Fibroblast of lung (primary cell): Measurements from ENCODE around the gene SCIN. TPM values are rescaled to one million over a fixed set of nuclear protein-coding genes. Genes with fewer than 3 reads are reported as not detected.

Experiments used
- DNase-seq, 2 donors: peaks; one replicate each; pipeline versions ENCODE4 v3.0.0 to v3.0.0-alpha.2; 2010; ENCODE audit warnings: low read depth in 2 of 2
- H2AFZ ChIP-seq: 2 replicates; pipeline ENCODE4 v1.5.1; 2012; ENCODE audit warnings: low read length, control low read depth, inconsistent platforms
- H3K27ac ChIP-seq: 2 replicates; pipeline ENCODE4 v1.5.1; 2011; ENCODE audit warnings: low read length, control low read depth; ENCODE audit not compliant: insufficient read depth
- H3K27me3 ChIP-seq: 2 replicates; pipeline ENCODE4 v1.5.1; 2011; ENCODE audit warnings: mild to moderate bottlenecking, low read length; ENCODE audit not compliant: control insufficient read depth, insufficient read depth
- H3K36me3 ChIP-seq: 2 replicates; pipeline ENCODE4 v1.5.1; 2011; ENCODE audit warnings: low read length; ENCODE audit not compliant: control insufficient read depth, insufficient read depth
- H3K4me1 ChIP-seq: 2 replicates; pipeline ENCODE4 v1.5.1; 2011; ENCODE audit warnings: low read length; ENCODE audit not compliant: control insufficient read depth, insufficient read depth; ENCODE audit errors: extremely low read depth
- H3K4me2 ChIP-seq: 2 replicates; pipeline ENCODE4 v1.5.1; 2011; ENCODE audit warnings: low read length, control low read depth; ENCODE audit not compliant: insufficient read depth; ENCODE audit errors: extremely low read depth
- H3K4me3 ChIP-seq, 4 experiments: fragments of 200-600 bp in 1 of 4; sonication (generic) in 1 of 4; replicated peaks in 1 of 4; 2 replicates each; pipeline ENCODE4 v1.5.1; 2011 to 2016; ENCODE audit warnings: low read length in 4 of 4, low read depth in 3 of 4, mild to moderate bottlenecking in 3 of 4, control low read depth in 2 of 4, inconsistent platforms in 1 of 4, mixed read lengths in 1 of 4; ENCODE audit not compliant: insufficient read depth in 1 of 4; ENCODE audit errors: control extremely low read depth in 1 of 4
- H3K79me2 ChIP-seq: 2 replicates; pipeline ENCODE4 v1.5.1; 2012; ENCODE audit warnings: mild to moderate bottlenecking, low read length, inconsistent platforms; ENCODE audit not compliant: control insufficient read depth, insufficient read depth
- H3K9ac ChIP-seq: 2 replicates; pipeline ENCODE4 v1.5.1; 2011; ENCODE audit warnings: mild to moderate bottlenecking, low read length, control low read depth; ENCODE audit not compliant: insufficient read depth
- H3K9me3 ChIP-seq: 2 replicates; pipeline ENCODE4 v1.5.1; 2012; ENCODE audit warnings: low read depth, low read length; ENCODE audit not compliant: control insufficient read depth, insufficient read depth
- H4K20me1 ChIP-seq: 2 replicates; pipeline ENCODE4 v1.5.1; 2011; ENCODE audit warnings: low read length; ENCODE audit not compliant: control insufficient read depth, insufficient read depth; ENCODE audit errors: extremely low read depth
- EZH2 ChIP-seq: IDR thresholded peaks from 2 replicates; pipeline ENCODE4 v1.5.1; 2012; ENCODE audit warnings: low read length, control low read depth, mild to moderate bottlenecking; ENCODE audit errors: missing control alignments
- polyA plus RNA-seq, 2 donors: library from polyadenylated mRNA; depleted of rRNA in 1 of 2; stranded (reverse) in 1 of 2; unstranded in 1 of 2; fragments of >200 nt; gene quantifications; 2 replicates each; pipeline ENCODE4 v1.2.1, GENCODE V29; 2011 to 2012; ENCODE audit warnings: missing spikeins in 1 of 2
- total RNA-seq: library from RNA; depleted of rRNA; stranded (reverse); fragments of >200 nt; gene quantifications from 2 replicates; pipeline ENCODE4 v1.2.1, GENCODE V29; 2014
- TF ChIP-seq, protein P1 (sequence below), 2 donors: IDR thresholded peaks in 1 of 2; conservative IDR thresholded peaks in 1 of 2; 1 replicate in 1 of 2; 2 replicates in 1 of 2; pipeline ENCODE4 v1.5.1; 2011 to 2012; ENCODE audit warnings: low read length in 2 of 2, control low read depth in 1 of 2, inconsistent platforms in 1 of 2, low read depth in 1 of 2, mild to moderate bottlenecking in 1 of 2

The SCIN gene
- total and polyA plus RNA-seq, 2 donors (not counting 1 experiment from before 2014, with no cell fraction given) = 0.08 to 0.17 TPM

DNA sequence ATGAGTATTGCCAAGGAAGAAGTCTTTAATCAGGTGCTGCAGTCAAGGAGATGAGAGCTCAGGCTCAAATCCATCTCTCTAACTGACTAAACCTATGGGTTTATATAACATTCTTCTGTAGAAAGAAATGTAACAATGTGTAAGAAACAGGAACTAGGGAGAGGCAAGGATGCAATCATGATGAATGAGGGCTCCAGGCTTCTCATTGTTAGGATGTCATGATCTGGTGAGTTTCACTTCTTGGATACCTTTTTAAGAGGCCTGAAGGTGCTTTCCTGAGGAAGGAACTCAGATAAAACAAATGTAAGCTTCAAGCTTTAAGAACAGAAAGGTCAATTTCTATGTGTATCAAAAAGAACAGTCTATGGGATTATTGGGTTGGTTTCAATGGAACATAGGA is 30.8 kb upstream of the SCIN start:
- H3K36me3 ChIP-seq = no peaks in the 10 kb centered on the region
- no peaks in the 10 kb centered on the region for H3K9me3 ChIP-seq
- no peak overlapping the region for H3K27ac ChIP-seq
- no peak overlapping the region for H3K4me3 ChIP-seq
- H3K79me2 ChIP-seq = no peaks in the 10 kb centered on the region
- DNase-seq = no peak
- H3K4me2 ChIP-seq = no peak overlapping the region
- no peaks in the 10 kb centered on the region for H4K20me1 ChIP-seq
- no peak overlapping the region for H3K9ac ChIP-seq
- H3K4me1 ChIP-seq = no peaks in the 10 kb centered on the region
- H3K27me3 ChIP-seq = no peaks in the 10 kb centered on the region
- no peak for TF ChIP-seq EZH2
- H2AFZ ChIP-seq = no peak overlapping the region

DNA sequence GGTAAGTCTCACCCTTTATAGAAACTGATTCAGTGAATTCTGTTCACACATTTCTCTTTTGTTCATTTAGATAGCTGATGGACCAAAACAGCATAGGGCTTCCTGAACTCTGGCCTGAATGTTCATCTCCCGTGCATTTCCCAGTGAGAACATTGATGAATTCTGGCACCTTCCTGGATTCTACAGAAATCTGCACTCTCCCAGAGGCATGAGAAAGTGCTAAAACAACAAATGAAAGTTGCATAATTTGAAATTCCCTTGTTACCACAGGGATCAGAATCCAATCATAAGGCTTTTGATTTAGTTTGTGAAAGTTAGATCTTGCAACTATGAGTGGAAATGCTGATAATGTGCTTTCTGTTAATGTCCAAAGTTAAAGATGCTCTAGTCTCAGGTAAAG is 29.7 kb upstream of the SCIN start:
- no peaks in the 10 kb centered on the region for H3K9me3 ChIP-seq
- TF ChIP-seq EZH2 = no peak
- TF ChIP-seq, protein P1, sequence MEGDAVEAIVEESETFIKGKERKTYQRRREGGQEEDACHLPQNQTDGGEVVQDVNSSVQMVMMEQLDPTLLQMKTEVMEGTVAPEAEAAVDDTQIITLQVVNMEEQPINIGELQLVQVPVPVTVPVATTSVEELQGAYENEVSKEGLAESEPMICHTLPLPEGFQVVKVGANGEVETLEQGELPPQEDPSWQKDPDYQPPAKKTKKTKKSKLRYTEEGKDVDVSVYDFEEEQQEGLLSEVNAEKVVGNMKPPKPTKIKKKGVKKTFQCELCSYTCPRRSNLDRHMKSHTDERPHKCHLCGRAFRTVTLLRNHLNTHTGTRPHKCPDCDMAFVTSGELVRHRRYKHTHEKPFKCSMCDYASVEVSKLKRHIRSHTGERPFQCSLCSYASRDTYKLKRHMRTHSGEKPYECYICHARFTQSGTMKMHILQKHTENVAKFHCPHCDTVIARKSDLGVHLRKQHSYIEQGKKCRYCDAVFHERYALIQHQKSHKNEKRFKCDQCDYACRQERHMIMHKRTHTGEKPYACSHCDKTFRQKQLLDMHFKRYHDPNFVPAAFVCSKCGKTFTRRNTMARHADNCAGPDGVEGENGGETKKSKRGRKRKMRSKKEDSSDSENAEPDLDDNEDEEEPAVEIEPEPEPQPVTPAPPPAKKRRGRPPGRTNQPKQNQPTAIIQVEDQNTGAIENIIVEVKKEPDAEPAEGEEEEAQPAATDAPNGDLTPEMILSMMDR (conservative IDR thresholded peaks at IDR 0.05 in 1 of 2, IDR thresholded peaks at IDR 0.05 in 1 of 2; ENCODE audit: low read depth in 1 of 2, low read length in 2 of 2) = no peak

DNA sequence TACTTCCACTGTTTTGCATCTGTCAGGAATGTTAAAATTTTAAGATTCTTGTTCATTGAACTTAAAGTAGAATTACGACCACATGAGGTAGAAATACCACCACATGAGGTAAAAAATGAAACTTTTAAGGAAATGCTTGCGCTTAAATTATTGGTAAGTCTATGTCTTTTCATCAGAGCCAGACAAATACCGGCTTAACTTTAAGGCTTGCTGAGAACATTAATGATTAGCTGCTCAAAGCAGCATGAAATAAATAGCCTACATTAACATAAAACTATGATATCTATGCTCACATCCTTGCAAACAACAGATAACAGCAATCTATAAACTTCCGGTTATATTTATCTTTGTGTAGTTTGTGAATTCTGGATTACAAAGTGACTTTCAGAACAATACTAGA is 26.9 kb upstream of the SCIN start:
- Histone ChIP-seq H3K4me2 (no peak overlapping the region), H3K9ac (no peak overlapping the region), H3K27me3 (no peaks in the 10 kb centered on the region), H2AFZ (no peak overlapping the region), H3K79me2 (no peaks in the 10 kb centered on the region), H3K4me1 (no peaks in the 10 kb centered on the region), H4K20me1 (no peaks in the 10 kb centered on the region), H3K36me3 (no peaks in the 10 kb centered on the region), H3K27ac (no peak overlapping the region), H3K4me3 (no peak overlapping the region), H3K9me3 (no peaks in the 10 kb centered on the region)
- no peak for TF ChIP-seq EZH2
- TF ChIP-seq, protein P1 (conservative IDR thresholded peaks at IDR 0.05 in 1 of 2, IDR thresholded peaks at IDR 0.05 in 1 of 2; ENCODE audit: low read depth in 1 of 2, low read length in 2 of 2) = no peak
- no peak for DNase-seq

More for the DNA sequence above, 29.7 kb upstream of the SCIN start:
- no peaks in the 10 kb centered on the region for H3K79me2 ChIP-seq
- no peak overlapping the region for H3K9ac ChIP-seq
- H3K4me3 ChIP-seq = no peak overlapping the region
- H4K20me1 ChIP-seq = no peaks in the 10 kb centered on the region
- H3K4me1 ChIP-seq = no peaks in the 10 kb centered on the region
- no peaks in the 10 kb centered on the region for H3K27me3 ChIP-seq
- no peak overlapping the region for H3K27ac ChIP-seq
- H3K36me3 ChIP-seq = no peaks in the 10 kb centered on the region
- no peak overlapping the region for H2AFZ ChIP-seq
- DNase-seq = no peak
- H3K4me2 ChIP-seq = no peak overlapping the region
